ENCODE data around the gene HLA-A.

The HLA-A gene

GRCh38 chr6:29941471-29941870 lies 861 bp upstream of the HLA-A start:
- Histone ChIP-seq H4K20me1 (ENCODE audit: insufficient read depth, low read length) (peaks cover 15% of the 10 kb centered on the region), H3K4me2 (ENCODE audit: low read length) (peak overlapping the region; percentile 80), H3K4me3 (ENCODE audit: low read length) (peak overlapping the region; percentile 97), H2AFZ (ENCODE audit: low read depth, low read length) (peak overlapping the region; percentile 36; the same call in 1 of the 2 replicates), H3K36me3 (replicated peaks; ENCODE audit: low read depth, low read length) (peaks cover 15% of the 10 kb centered on the region), H3K4me1 (ENCODE audit: low read length) (peaks cover 16% of the 10 kb centered on the region), H3K9ac (ENCODE audit: low read length) (peak overlapping the region; percentile 98), H3K79me2 (ENCODE audit: low read length) (peaks cover 28% of the 10 kb centered on the region), H3K27me3 (ENCODE audit: low read depth, low read length) (no peaks in the 10 kb centered on the region), H3K9me3 (ENCODE audit: insufficient read depth, low read length) (no peaks in the 10 kb centered on the region), H3K27ac (ENCODE audit: low read length) (peak overlapping the region; percentile 58; the same call in 1 of the 2 replicates)
- TF ChIP-seq CTCF (IDR thresholded peaks at IDR 0.05; ENCODE audit: low read depth, low read length) = no peak
- TF ChIP-seq EZH2phosphoT487 (IDR thresholded peaks at IDR 0.05; ENCODE audit: low read depth) = no peak

DNA sequence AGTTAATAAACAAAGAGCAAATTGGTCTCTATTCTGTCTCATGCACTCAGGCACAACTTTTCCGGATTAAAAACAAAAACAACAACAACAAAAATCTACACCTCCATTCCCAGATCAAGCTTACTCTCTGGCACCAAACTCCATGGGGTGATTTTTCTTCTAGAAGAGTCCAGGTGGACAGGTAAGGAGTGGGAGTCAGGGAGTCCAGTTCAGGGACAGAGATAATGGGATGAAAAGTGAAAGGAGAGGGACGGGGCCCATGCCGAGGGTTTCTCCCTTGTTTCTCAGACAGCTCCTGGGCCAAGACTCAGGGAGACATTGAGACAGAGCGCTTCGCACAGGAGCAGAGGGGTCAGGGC lies 437 bp upstream of the HLA-A start:
- Histone ChIP-seq H3K4me1 (ENCODE audit: low read length) (peaks cover 16% of the 10 kb centered on the region), H2AFZ (ENCODE audit: low read depth, low read length) (peak overlapping the region; percentile 36; the same call in 1 of the 2 replicates), H4K20me1 (ENCODE audit: insufficient read depth, low read length) (peaks cover 15% of the 10 kb centered on the region), H3K27me3 (ENCODE audit: low read depth, low read length) (no peaks in the 10 kb centered on the region), H3K27ac (ENCODE audit: low read length) (peak overlapping the region; percentile 58), H3K79me2 (ENCODE audit: low read length) (peaks cover 28% of the 10 kb centered on the region), H3K36me3 (replicated peaks; ENCODE audit: low read depth, low read length) (peaks cover 15% of the 10 kb centered on the region), H3K4me3 (ENCODE audit: low read length) (peak overlapping the region; percentile 97), H3K9me3 (ENCODE audit: insufficient read depth, low read length) (no peaks in the 10 kb centered on the region), H3K9ac (ENCODE audit: low read length) (peak overlapping the region; percentile 98), H3K4me2 (ENCODE audit: low read length) (peak overlapping the region; percentile 80)
- TF ChIP-seq CTCF (IDR thresholded peaks at IDR 0.05; ENCODE audit: low read depth, low read length) (no peak), EZH2phosphoT487 (IDR thresholded peaks at IDR 0.05; ENCODE audit: low read depth) (no peak)

DNA sequence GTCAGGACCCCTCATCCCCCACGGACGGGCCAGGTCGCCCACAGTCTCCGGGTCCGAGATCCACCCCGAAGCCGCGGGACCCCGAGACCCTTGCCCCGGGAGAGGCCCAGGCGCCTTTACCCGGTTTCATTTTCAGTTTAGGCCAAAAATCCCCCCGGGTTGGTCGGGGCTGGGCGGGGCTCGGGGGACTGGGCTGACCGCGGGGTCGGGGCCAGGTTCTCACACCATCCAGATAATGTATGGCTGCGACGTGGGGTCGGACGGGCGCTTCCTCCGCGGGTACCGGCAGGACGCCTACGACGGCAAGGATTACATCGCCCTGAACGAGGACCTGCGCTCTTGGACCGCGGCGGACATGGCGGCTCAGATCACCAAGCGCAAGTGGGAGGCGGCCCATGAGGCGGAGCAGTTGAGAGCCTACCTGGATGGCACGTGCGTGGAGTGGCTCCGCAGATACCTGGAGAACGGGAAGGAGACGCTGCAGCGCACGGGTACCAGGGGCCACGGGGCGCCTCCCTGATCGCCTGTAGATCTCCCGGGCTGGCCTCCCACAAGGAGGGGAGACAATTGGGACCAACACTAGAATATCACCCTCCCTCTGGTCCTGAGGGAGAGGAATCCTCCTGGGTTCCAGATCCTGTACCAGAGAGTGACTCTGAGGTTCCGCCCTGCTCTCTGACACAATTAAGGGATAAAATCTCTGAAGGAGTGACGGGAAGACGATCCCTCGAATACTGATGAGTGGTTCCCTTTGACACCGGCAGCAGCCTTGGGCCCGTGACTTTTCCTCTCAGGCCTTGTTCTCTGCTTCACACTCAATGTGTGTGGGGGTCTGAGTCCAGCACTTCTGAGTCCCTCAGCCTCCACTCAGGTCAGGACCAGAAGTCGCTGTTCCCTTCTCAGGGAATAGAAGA lies 978 bp downstream of the HLA-A start:
- peak overlapping the region; percentile 97 for H3K4me3 ChIP-seq (ENCODE audit: low read length)
- H3K4me2 ChIP-seq (ENCODE audit: low read length) = peak overlapping the region; percentile 80
- H2AFZ ChIP-seq (ENCODE audit: low read depth, low read length) = no peak overlapping the region

More for the DNA sequence above, 978 bp downstream of the HLA-A start:
- TF ChIP-seq CTCF (IDR thresholded peaks at IDR 0.05; ENCODE audit: low read depth, low read length) = no peak
- TF ChIP-seq EZH2phosphoT487 (IDR thresholded peaks at IDR 0.05; ENCODE audit: low read depth) = no peak
- Histone ChIP-seq H3K9ac (ENCODE audit: low read length) (peak overlapping the region; percentile 98), H3K9me3 (ENCODE audit: insufficient read depth, low read length) (no peaks in the 10 kb centered on the region), H3K27me3 (ENCODE audit: low read depth, low read length) (no peaks in the 10 kb centered on the region), H3K79me2 (ENCODE audit: low read length) (peaks cover 28% of the 10 kb centered on the region), H4K20me1 (ENCODE audit: insufficient read depth, low read length) (peaks cover 15% of the 10 kb centered on the region), H3K36me3 (replicated peaks; ENCODE audit: low read depth, low read length) (peaks cover 15% of the 10 kb centered on the region), H3K27ac (ENCODE audit: low read length) (peak overlapping the region; percentile 74), H3K4me1 (ENCODE audit: low read length) (peaks cover 16% of the 10 kb centered on the region)
